CMK (cell line): ENCODE results near the gene CKMT1A.

Experiments
- DNase-seq: peaks from one replicate; pipeline ENCODE4 v3.0.0-alpha.2; 2010; ENCODE audit warnings: low read depth

Gene CKMT1A

GRCh38 chr15:43748376-43748775, 54.7 kb downstream of the CKMT1A start:
- DNase-seq, result no peak
